ENCODE results near the gene MYBPH.

The MYBPH gene

GRCh38 chr1:203189951-203190352 is 14.3 kb upstream of the MYBPH start:
- ATAC-seq = no peak
- no peak for TF ChIP-seq PATZ1 (CRISPR knock-in tag; IDR thresholded peaks at IDR 0.05; ENCODE audit: borderline replicate concordance)
- no peak for TF ChIP-seq TSHZ2 (CRISPR knock-in tag; IDR thresholded peaks at IDR 0.05)
- TF ChIP-seq SNAI2 (CRISPR knock-in tag; IDR thresholded peaks at IDR 0.05) = no peak
- TF ChIP-seq TOX (CRISPR knock-in tag; IDR thresholded peaks at IDR 0.05; ENCODE audit: borderline replicate concordance) = no peak
- no peak for TF ChIP-seq BACH2 (CRISPR knock-in tag; IDR thresholded peaks at IDR 0.05; ENCODE audit: borderline replicate concordance)
- no peak for TF ChIP-seq POU6F1 (CRISPR knock-in tag; IDR thresholded peaks at IDR 0.05; ENCODE audit: borderline replicate concordance, low read depth)

- ATAC-seq = no peak
- TF ChIP-seq ZC3H10 (CRISPR knock-in tag; IDR thresholded peaks at IDR 0.05) = no peak
- TF ChIP-seq TCF4 (CRISPR knock-in tag; IDR thresholded peaks at IDR 0.05; ENCODE audit: borderline replicate concordance) = no peak
- TF ChIP-seq GLIS3 (CRISPR knock-in tag; IDR thresholded peaks at IDR 0.05) = no peak
- TF ChIP-seq PATZ1 (CRISPR knock-in tag; IDR thresholded peaks at IDR 0.05; ENCODE audit: borderline replicate concordance) = no peak
- no peak for TF ChIP-seq ZNF70 (CRISPR knock-in tag; IDR thresholded peaks at IDR 0.05)
- TF ChIP-seq SNAI2 (CRISPR knock-in tag; IDR thresholded peaks at IDR 0.05) = no peak
- TF ChIP-seq RARB (CRISPR knock-in tag; IDR thresholded peaks at IDR 0.05) = no peak
- no peak for TF ChIP-seq ZNF8 (CRISPR knock-in tag; IDR thresholded peaks at IDR 0.05)
- no peak for TF ChIP-seq ZNF565 (CRISPR knock-in tag; conservative IDR thresholded peaks at IDR 0.05; ENCODE audit: low read depth)
- no peak for TF ChIP-seq POU6F1 (CRISPR knock-in tag; IDR thresholded peaks at IDR 0.05; ENCODE audit: borderline replicate concordance, low read depth)
- no peak for TF ChIP-seq OSR1 (CRISPR knock-in tag; IDR thresholded peaks at IDR 0.05)
- no peak for TF ChIP-seq ZFP30 (CRISPR knock-in tag; IDR thresholded peaks at IDR 0.05)
- TF ChIP-seq CREB5 (CRISPR knock-in tag; IDR thresholded peaks at IDR 0.05; ENCODE audit: low read depth) = no peak
- no peak for TF ChIP-seq CSRNP3 (CRISPR knock-in tag; IDR thresholded peaks at IDR 0.05)
- no peak for TF ChIP-seq CSDC2 (CRISPR knock-in tag; IDR thresholded peaks at IDR 0.05)
- TF ChIP-seq TSHZ2 (CRISPR knock-in tag; IDR thresholded peaks at IDR 0.05) = no peak
These were observed 13.1 kb upstream of the MYBPH start for GRCh38 chr1:203188686-203189232.
